GM23338 (cell line): Measurements from ENCODE around the gene OPALIN. TPM values are rescaled to one million over a fixed set of nuclear protein-coding genes. Genes with fewer than 3 reads are reported as not detected.

Source experiments
- ATAC-seq: fragments of 200-7000 bp; cut with Tn5 transposase; 3 replicates; pipeline ENCODE4 v1.9.1; 2020
- DNase-seq: peaks from one replicate; pipeline ENCODE4 v3.0.0-alpha.2; 2015; ENCODE audit warnings: low spot score
- H2AFZ ChIP-seq: fragments of 200-600 bp; sonication (generic); 2 replicates; pipeline ENCODE4 v1.8.0; 2016; ENCODE audit warnings: antibody characterized with exemption, mild to moderate bottlenecking, moderate library complexity
- H3F3A ChIP-seq: fragments of 200-600 bp; sonication (generic); replicated peaks from 2 replicates; pipeline ENCODE4 v1.8.0; 2017; ENCODE audit warnings: antibody characterized with exemption, mixed run types, low read depth
- H3K27ac ChIP-seq: fragments of 200-600 bp; sonication (generic); 2 replicates; pipeline ENCODE4 v1.6.1; 2016; ENCODE audit warnings: low read depth
- H3K27me3 ChIP-seq: fragments of 200-600 bp; sonication (generic); 2 replicates; pipeline ENCODE4 v1.8.0; 2016; ENCODE audit warnings: mild to moderate bottlenecking, mixed run types, moderate library complexity; ENCODE audit not compliant: insufficient read depth
- H3K36me3 ChIP-seq: fragments of 200-600 bp; sonication (generic); 2 replicates; pipeline ENCODE4 v1.8.0; 2016; ENCODE audit warnings: mild to moderate bottlenecking; ENCODE audit not compliant: insufficient read depth
- H3K4me1 ChIP-seq: fragments of 200-600 bp; sonication (generic); 2 replicates; pipeline ENCODE4 v1.8.0; 2016; ENCODE audit warnings: mild to moderate bottlenecking, moderate library complexity; ENCODE audit not compliant: insufficient read depth
- H3K4me2 ChIP-seq: fragments of 200-600 bp; sonication (generic); 2 replicates; pipeline ENCODE4 v1.7.1; 2017; ENCODE audit warnings: mixed run types
- H3K4me3 ChIP-seq: fragments of 200-600 bp; sonication (generic); 2 replicates; pipeline ENCODE4 v1.6.1; 2016; ENCODE audit warnings: mixed run types
- H3K79me2 ChIP-seq: fragments of 200-600 bp; sonication (generic); replicated peaks from 2 replicates; pipeline ENCODE4 v1.8.0; 2017; ENCODE audit warnings: mild to moderate bottlenecking; ENCODE audit not compliant: insufficient read depth
- H3K9me2 ChIP-seq: fragments of 200-600 bp; sonication (generic); 2 replicates; pipeline ENCODE4 v1.8.0; 2017; ENCODE audit not compliant: insufficient read depth
- H4K20me1 ChIP-seq: fragments of 200-600 bp; sonication (generic); replicated peaks from 2 replicates; pipeline ENCODE4 v1.8.0; 2017; ENCODE audit warnings: mild to moderate bottlenecking; ENCODE audit not compliant: insufficient read depth
- H3K27ac Mint-ChIP-seq: 2 replicates; pipeline ENCODE4 v1.8.0; 2020; ENCODE audit warnings: inconsistent platforms, mild to moderate bottlenecking, moderate library complexity, mixed read lengths
- H3K27me3 Mint-ChIP-seq: 3 replicates; pipeline ENCODE4 v1.8.0; 2022; ENCODE audit warnings: low read depth, mild to moderate bottlenecking, moderate library complexity, mixed read lengths, inconsistent platforms; ENCODE audit not compliant: insufficient read depth, poor library complexity
- H3K36me3 Mint-ChIP-seq: 3 replicates; pipeline ENCODE4 v1.8.0; 2021; ENCODE audit warnings: low read depth, mild to moderate bottlenecking, inconsistent platforms, moderate library complexity, mixed read lengths
- H3K4me1 Mint-ChIP-seq: 3 replicates; pipeline ENCODE4 v1.8.0; 2020; ENCODE audit warnings: mild to moderate bottlenecking, inconsistent platforms, mixed read lengths
- H3K4me3 Mint-ChIP-seq: 3 replicates; pipeline ENCODE4 v1.8.0; 2021; ENCODE audit warnings: moderate library complexity, mild to moderate bottlenecking, inconsistent platforms, mixed read lengths
- H3K9me3 Mint-ChIP-seq: 3 replicates; pipeline ENCODE4 v1.8.0; 2020; ENCODE audit warnings: moderate library complexity, mild to moderate bottlenecking, inconsistent platforms, mixed read lengths
- CTCF ChIP-seq, 2 experiments: fragments of 200-600 bp in 1 of 2; sonication (generic) in 1 of 2; conservative IDR thresholded peaks; 2 replicates each; pipeline versions ENCODE4 v1.5.1 to v1.6.1; 2016 to 2017; ENCODE audit warnings: antibody characterized with exemption in 2 of 2, low read depth in 2 of 2, mild to moderate bottlenecking in 2 of 2, moderate library complexity in 1 of 2
- ETS1 ChIP-seq: IDR thresholded peaks from 2 replicates; pipeline ENCODE4 v1.6.1; 2016; ENCODE audit warnings: antibody characterized with exemption
- EZH2 ChIP-seq: fragments of 200-600 bp; sonication (generic); IDR thresholded peaks from one replicate; pipeline ENCODE4 v1.8.0; 2017; ENCODE audit warnings: antibody characterized with exemption, mild to moderate bottlenecking, low read depth; ENCODE audit not compliant: unreplicated experiment
- EZH2phosphoT487 ChIP-seq: fragments of 200-600 bp; sonication (generic); IDR thresholded peaks from one replicate; pipeline ENCODE4 v1.8.1; 2018; ENCODE audit warnings: antibody characterized with exemption; ENCODE audit not compliant: unreplicated experiment
- JUNB ChIP-seq: IDR thresholded peaks from one replicate; pipeline ENCODE4 v1.6.1; 2016; ENCODE audit warnings: antibody characterized with exemption; ENCODE audit not compliant: unreplicated experiment
- POLR2AphosphoS5 ChIP-seq: IDR thresholded peaks from 2 replicates; pipeline ENCODE4 v1.6.1; 2016; ENCODE audit warnings: antibody characterized with exemption, low read depth
- REST ChIP-seq: IDR thresholded peaks from one replicate; pipeline ENCODE4 v1.6.1; 2018; ENCODE audit warnings: antibody characterized with exemption; ENCODE audit not compliant: unreplicated experiment
- STAT1 ChIP-seq: IDR thresholded peaks from one replicate; pipeline ENCODE4 v1.6.1; 2016; ENCODE audit warnings: antibody characterized with exemption; ENCODE audit not compliant: unreplicated experiment
- ZNF114 ChIP-seq: fragments of 250-450 bp; sonication (Bioruptor Pico); IDR thresholded peaks from 2 replicates; pipeline ENCODE4 v1.5.0; 2020; ENCODE audit warnings: mild to moderate bottlenecking, moderate library complexity
- ZNF331 ChIP-seq: fragments of 250-450 bp; sonication (Bioruptor Pico); IDR thresholded peaks from 2 replicates; pipeline ENCODE4 v1.5.0; 2020; ENCODE audit warnings: low read depth, mild to moderate bottlenecking, moderate library complexity
- polyA plus RNA-seq: library from polyadenylated mRNA; unstranded; fragments of >200 nt; fragmentation: Nextera tagmentation; extraction: Ambion mirVana; gene quantifications from 2 replicates; pipeline ENCODE4 v1.2.1, GENCODE V29; 2016
- total RNA-seq: library from RNA; depleted of rRNA; stranded (reverse); fragments of >200 nt; shearing (Covaris generic); gene quantifications from 2 replicates; pipeline ENCODE4 v1.2.3, GENCODE V29; 2014

Gene OPALIN
- total and polyA plus RNA-seq, 2 experiments from 2014 or later, result not detected

GRCh38 chr10:96377816-96378294 lies 19.1 kb upstream of the OPALIN start (continued):
- no peak for TF ChIP-seq STAT1
- no peak for TF ChIP-seq JUNB
- TF ChIP-seq EZH2phosphoT487, result no peak
- no peak for TF ChIP-seq CTCF (conservative IDR thresholded peaks at IDR 0.05; ENCODE audit: low read depth in 2 of 2)
- TF ChIP-seq REST, result no peak
- TF ChIP-seq EZH2, result no peak
- TF ChIP-seq ETS1, result no peak
- TF ChIP-seq ZNF114 (CRISPR knock-in tag), result no peak
- no peak for TF ChIP-seq POLR2AphosphoS5

- DNase-seq (no peak), ATAC-seq (no peak)
- H3K27me3 ChIP-seq, result peaks cover 11% of the 10 kb centered on the region
- H3F3A ChIP-seq, result no peaks in the 10 kb centered on the region
- Mint-ChIP-seq H3K36me3 (no peaks in the 10 kb centered on the region), H3K27me3 (peaks cover 13% of the 10 kb centered on the region), H3K9me3 (no peaks in the 10 kb centered on the region), H3K4me3 (no peak overlapping the region), H3K27ac (no peak overlapping the region), H3K4me1 (peaks cover 20% of the 10 kb centered on the region)
- H3K4me3 ChIP-seq, result no peak overlapping the region
- no peak overlapping the region for H3K27ac ChIP-seq
- TF ChIP-seq REST (no peak), JUNB (no peak), ZNF331 (no peak), POLR2AphosphoS5 (no peak), CTCF (conservative IDR thresholded peaks at IDR 0.05; ENCODE audit: low read depth in 2 of 2) (no peak), ETS1 (no peak)
- no peaks in the 10 kb centered on the region for H3K36me3 ChIP-seq
- no peaks in the 10 kb centered on the region for H3K79me2 ChIP-seq
- H3K4me2 ChIP-seq, result no peak overlapping the region
- H4K20me1 ChIP-seq, result no peaks in the 10 kb centered on the region
- no peak overlapping the region for H2AFZ ChIP-seq
- no peaks in the 10 kb centered on the region for H3K9me2 ChIP-seq
- peaks cover 6% of the 10 kb centered on the region; the same call in 1 of the 2 replicates for H3K4me1 ChIP-seq
These were observed 17.7 kb upstream of the OPALIN start for GRCh38 chr10:96376483-96376882.
